HCT116 (cell line): ENCODE data around the gene IKZF3. TPM values are rescaled to one million over a fixed set of nuclear protein-coding genes. Genes with fewer than 3 reads are reported as not detected.

ENCODE experiments used
- ATAC-seq: fragments of 200-7000 bp; cut with Tn5 transposase; 2 replicates; pipeline ENCODE4 v1.9.1; 2020; ENCODE audit warnings: mild to moderate bottlenecking, moderate library complexity
- BruUV-seq: library from RNA; stranded (reverse); fragments of 400-500 nt; replicated peaks from 2 replicates; lab custom pipeline; 2021; lab: Mats Ljungman, UMichigan
- CTCF ChIA-PET: fragments of 300-600 bp; sonication (Branson Sonifier 250); formaldehyde crosslinking; loops from one replicate; lab custom pipeline; 2021; ENCODE audit warnings: antibody characterized with exemption; lab: Charles Lee
- POLR2A ChIA-PET: fragments of 300-600, 350-600 bp; sonication (Branson Sonifier 250); formaldehyde crosslinking; loops from one replicate; lab custom pipeline; 2021; ENCODE audit warnings: antibody characterized with exemption; lab: Charles Lee
- RAD21 ChIA-PET, 2 experiments: fragments of 300-600 bp; sonication (Branson Sonifier 250); formaldehyde crosslinking; loops; one replicate each; lab custom pipeline; 2023; ENCODE audit warnings: low total read pairs in 2 of 2; ENCODE audit not compliant: uncharacterized antibody in 2 of 2, unreplicated experiment in 2 of 2, low non-redundant PET in 1 of 2; lab: Charles Lee
- DNase-seq: peaks from one replicate; pipeline ENCODE4 v3.0.0-alpha.2; 2010; ENCODE audit warnings: low read depth, low spot score
- H2AFZ ChIP-seq: fragments of 200-600 bp; shearing (Covaris generic), sonication (generic); 2 replicates; pipeline ENCODE4 v1.6.1; 2017; ENCODE audit warnings: low read depth, mixed run types, mixed read lengths, antibody characterized with exemption, low read length; ENCODE audit not compliant: poor library complexity, severe bottlenecking
- H3K27ac ChIP-seq: 2 replicates; pipeline ENCODE4 v1.5.1; 2012; ENCODE audit warnings: low read depth, low read length
- H3K27me3 ChIP-seq: fragments of 200-600 bp; sonication (generic); 2 replicates; pipeline ENCODE4 v1.6.1; 2016; ENCODE audit warnings: mixed run types, low read length, mixed read lengths; ENCODE audit not compliant: insufficient read depth
- H3K36me3 ChIP-seq, 2 experiments: fragments of 200-500 bp in 1 of 2; fragments of 200-600 bp in 1 of 2; sonication (Bioruptor generic) in 1 of 2; sonication (generic) in 1 of 2; 2 replicates each; pipeline versions ENCODE4 v1.5.1 to v1.6.1; 2014 to 2016; ENCODE audit warnings: low read length in 2 of 2, inconsistent platforms in 1 of 2, mixed read lengths in 1 of 2, mixed run types in 1 of 2; ENCODE audit not compliant: insufficient read depth in 2 of 2, control insufficient read depth in 1 of 2
- H3K4me1 ChIP-seq, 2 experiments: fragments of 200-600 bp in 1 of 2; sonication (generic) in 1 of 2; 2 replicates each; pipeline versions ENCODE4 v1.5.1 to v1.6.1; 2012 to 2017; ENCODE audit warnings: low read length in 2 of 2, inconsistent platforms in 1 of 2, mild to moderate bottlenecking in 1 of 2, mixed read lengths in 1 of 2, mixed run types in 1 of 2, moderate library complexity in 1 of 2; ENCODE audit not compliant: insufficient read depth in 2 of 2, control insufficient read depth in 1 of 2
- H3K4me2 ChIP-seq: fragments of 200-600 bp; sonication (generic); 2 replicates; pipeline ENCODE4 v1.6.1; 2017; ENCODE audit warnings: mixed run types, low read length, mixed read lengths
- H3K4me3 ChIP-seq, 2 experiments: fragments of 200-600 bp in 1 of 2; sonication (generic) in 1 of 2; replicated peaks in 1 of 2; 2 replicates each; pipeline ENCODE4 v1.5.1; 2011 to 2016; ENCODE audit warnings: low read length in 2 of 2, control low read depth in 1 of 2, low read depth in 1 of 2, mild to moderate bottlenecking in 1 of 2, mixed read lengths in 1 of 2, mixed run types in 1 of 2
- H3K79me2 ChIP-seq: fragments of 200-600 bp; sonication (generic); 2 replicates; pipeline ENCODE4 v1.6.1; 2017; ENCODE audit warnings: mild to moderate bottlenecking, mixed run types, low read length, moderate library complexity, mixed read lengths; ENCODE audit not compliant: insufficient read depth
- H3K9ac ChIP-seq: fragments of 200-600 bp; sonication (generic); 2 replicates; pipeline ENCODE4 v1.6.1; 2016; ENCODE audit warnings: low read length, mixed read lengths
- H3K9me2 ChIP-seq: fragments of 200-600 bp; sonication (generic), shearing (Covaris generic); 2 replicates; pipeline ENCODE4 v1.6.1; 2017; ENCODE audit warnings: mixed run types, mild to moderate bottlenecking, moderate library complexity; ENCODE audit not compliant: insufficient read depth
- H3K9me3 ChIP-seq, 2 experiments: fragments of 200-500 bp in 1 of 2; fragments of 200-600 bp in 1 of 2; sonication (Bioruptor generic) in 1 of 2; sonication (generic) in 1 of 2; 2 replicates each; pipeline ENCODE4 v1.6.1; 2014 to 2017; ENCODE audit warnings: low read length in 2 of 2, mixed read lengths in 2 of 2, inconsistent platforms in 1 of 2, low read depth in 1 of 2, mild to moderate bottlenecking in 1 of 2, mixed run types in 1 of 2, moderate library complexity in 1 of 2; ENCODE audit not compliant: control insufficient read depth in 1 of 2, insufficient read depth in 1 of 2
- H4K20me1 ChIP-seq: fragments of 200-600 bp; sonication (generic), shearing (Covaris generic); 2 replicates; pipeline ENCODE4 v1.6.1; 2017; ENCODE audit warnings: mixed run types, mild to moderate bottlenecking, moderate library complexity; ENCODE audit not compliant: insufficient read depth
- CBX3 ChIP-seq: IDR thresholded peaks from 2 replicates; pipeline ENCODE4 v1.6.1; 2012; ENCODE audit warnings: low read depth
- CEBPB ChIP-seq: IDR thresholded peaks from 2 replicates; pipeline ENCODE4 v1.6.1; 2012; ENCODE audit warnings: low read depth
- EGR1 ChIP-seq: IDR thresholded peaks from 2 replicates; pipeline ENCODE4 v1.6.1; 2012; ENCODE audit warnings: low read depth
- ELF1 ChIP-seq: IDR thresholded peaks from 2 replicates; pipeline ENCODE4 v1.6.1; 2012; ENCODE audit warnings: low read depth, borderline replicate concordance
- EZH2 ChIP-seq: fragments of 200-600 bp; sonication (generic); IDR thresholded peaks from 2 replicates; pipeline ENCODE4 v1.6.1; 2017; ENCODE audit warnings: antibody characterized with exemption, mixed run types
- EZH2phosphoT487 ChIP-seq: fragments of 200-600 bp; IDR thresholded peaks from 2 replicates; pipeline ENCODE4 v1.6.1; 2018; ENCODE audit warnings: antibody characterized with exemption, borderline replicate concordance
- FOSL1 ChIP-seq: IDR thresholded peaks from 2 replicates; pipeline ENCODE4 v1.6.1; 2012; ENCODE audit warnings: low read depth
- JUND ChIP-seq: IDR thresholded peaks from 2 replicates; pipeline ENCODE4 v1.6.1; 2012
- POLR2A ChIP-seq: IDR thresholded peaks from 2 replicates; pipeline ENCODE4 v1.7.0; 2011; ENCODE audit warnings: borderline replicate concordance; ENCODE audit not compliant: insufficient read depth, insufficient read length; ENCODE audit errors: extremely low read depth
- POLR2AphosphoS5 ChIP-seq: IDR thresholded peaks from 2 replicates; pipeline ENCODE4 v1.6.1; 2011; ENCODE audit warnings: mild to moderate bottlenecking, low read depth, low read length, moderate library complexity
- RAD21 ChIP-seq: IDR thresholded peaks from 2 replicates; pipeline ENCODE4 v1.6.1; 2012; ENCODE audit warnings: low read depth, mild to moderate bottlenecking
- SP1 ChIP-seq: IDR thresholded peaks from 2 replicates; pipeline ENCODE4 v1.6.1; 2012; ENCODE audit warnings: low read depth
- TCF7L2 ChIP-seq: IDR thresholded peaks from 2 replicates; pipeline ENCODE4 v1.7.0; 2011; ENCODE audit warnings: borderline replicate concordance, inconsistent platforms; ENCODE audit not compliant: insufficient read depth, insufficient read length; ENCODE audit errors: extremely low read depth
- YY1 ChIP-seq: IDR thresholded peaks from 2 replicates; pipeline ENCODE4 v1.6.1; 2011; ENCODE audit warnings: low read length, low read depth, moderate library complexity, mild to moderate bottlenecking; ENCODE audit not compliant: insufficient replicate concordance; ENCODE audit errors: extremely low read depth
- ZFX ChIP-seq: fragments of 450-650 bp; IDR thresholded peaks from 2 replicates; pipeline ENCODE4 v1.6.1; 2017
- intact Hi-C: fragments of 100-400 bp; cut with micrococcal nuclease; formaldehyde crosslinking; loops from 2 replicates; pipeline ENCODE4 v1.10.0; 2022
- total RNA-seq: library from RNA; stranded (reverse); gene quantifications from one replicate; pipeline ENCODE4 v1.2.1, GENCODE V29; 2021; ENCODE audit not compliant: unreplicated experiment
- TF ChIP-seq, protein P1 (sequence below): IDR thresholded peaks from 2 replicates; pipeline ENCODE4 v1.6.1; 2012
- TF ChIP-seq, protein P2 (sequence below): IDR thresholded peaks from 2 replicates; pipeline ENCODE4 v1.6.1; 2012; ENCODE audit warnings: low read depth
- TF ChIP-seq, protein P3 (sequence below), 3 experiments: fragments of 200-600 bp in 1 of 3; sonication (generic) in 1 of 3; IDR thresholded peaks in 2 of 3; conservative IDR thresholded peaks in 1 of 3; 2 replicates each; pipeline ENCODE4 v1.5.1; 2012 to 2017; ENCODE audit warnings: low read depth in 2 of 3, low read length in 2 of 3, antibody characterized with exemption in 1 of 3, borderline replicate concordance in 1 of 3, control low read depth in 1 of 3, mild to moderate bottlenecking in 1 of 3, mixed read lengths in 1 of 3, mixed run types in 1 of 3, moderate library complexity in 1 of 3; ENCODE audit not compliant: insufficient read depth in 1 of 3
- TF ChIP-seq, protein P4 (sequence below): IDR thresholded peaks from 2 replicates; pipeline ENCODE4 v1.6.1; 2012

The IKZF3 gene
- total RNA-seq, 1 experiment from 2014 or later = 0.30 TPM

DNA sequence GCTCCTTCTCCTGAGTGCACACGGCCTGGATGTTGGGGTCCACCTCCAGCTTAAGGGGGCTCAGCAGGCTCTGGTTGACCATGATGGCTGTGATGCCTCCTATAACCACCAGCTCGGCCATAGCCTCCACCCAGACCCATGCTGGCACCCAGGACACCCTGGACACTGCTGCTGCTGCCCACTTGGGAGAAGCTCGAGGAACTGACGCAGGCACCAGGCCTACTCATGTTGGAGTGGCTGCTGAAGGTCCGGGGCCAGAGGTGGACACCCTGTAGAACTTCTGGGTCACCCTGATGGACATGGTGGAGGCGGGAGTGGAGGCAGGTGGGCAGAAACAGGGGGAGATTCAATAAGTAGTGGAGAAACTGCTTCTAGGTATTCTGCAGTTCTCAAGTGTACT is 28.0 kb downstream of the IKZF3 start:
- RAD21 ChIA-PET = no interaction called here
- Histone ChIP-seq H3K36me3 (no peaks in the 10 kb centered on the region), H3K27me3 (no peaks in the 10 kb centered on the region), H3K9ac (no peak overlapping the region), H2AFZ (no peak overlapping the region), H3K79me2 (no peaks in the 10 kb centered on the region), H4K20me1 (no peaks in the 10 kb centered on the region), H3K4me3 (no peak overlapping the region), H3K9me2 (no peaks in the 10 kb centered on the region), H3K4me2 (no peak overlapping the region), H3K4me1 (no peaks in the 10 kb centered on the region), H3K27ac (no peak overlapping the region), H3K9me3 (0 out of 4 replicates have a peak, but pooled peaks cover 0 to 4% of the 10 kb centered on the region in 2 experiments)
- ATAC-seq = no peak
- POLR2A ChIA-PET = no interaction called here
- no TSS peak for BruUV-seq
- intact Hi-C loops = no loop called here
- no peak for TF ChIP-seq CEBPB
- no peak for TF ChIP-seq POLR2A
- TF ChIP-seq SP1 = no peak
- TF ChIP-seq FOSL1 = no peak
- TF ChIP-seq CBX3 = no peak
- no peak for TF ChIP-seq POLR2AphosphoS5
- TF ChIP-seq, protein P1, sequence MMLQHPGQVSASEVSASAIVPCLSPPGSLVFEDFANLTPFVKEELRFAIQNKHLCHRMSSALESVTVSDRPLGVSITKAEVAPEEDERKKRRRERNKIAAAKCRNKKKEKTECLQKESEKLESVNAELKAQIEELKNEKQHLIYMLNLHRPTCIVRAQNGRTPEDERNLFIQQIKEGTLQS = no peak
- TF ChIP-seq EZH2 = no peak
- TF ChIP-seq EZH2phosphoT487 = no peak
- TF ChIP-seq YY1 = no peak
- TF ChIP-seq ELF1 = no peak
- TF ChIP-seq TCF7L2 = no peak
- no peak for TF ChIP-seq ZFX
- TF ChIP-seq, protein P2, sequence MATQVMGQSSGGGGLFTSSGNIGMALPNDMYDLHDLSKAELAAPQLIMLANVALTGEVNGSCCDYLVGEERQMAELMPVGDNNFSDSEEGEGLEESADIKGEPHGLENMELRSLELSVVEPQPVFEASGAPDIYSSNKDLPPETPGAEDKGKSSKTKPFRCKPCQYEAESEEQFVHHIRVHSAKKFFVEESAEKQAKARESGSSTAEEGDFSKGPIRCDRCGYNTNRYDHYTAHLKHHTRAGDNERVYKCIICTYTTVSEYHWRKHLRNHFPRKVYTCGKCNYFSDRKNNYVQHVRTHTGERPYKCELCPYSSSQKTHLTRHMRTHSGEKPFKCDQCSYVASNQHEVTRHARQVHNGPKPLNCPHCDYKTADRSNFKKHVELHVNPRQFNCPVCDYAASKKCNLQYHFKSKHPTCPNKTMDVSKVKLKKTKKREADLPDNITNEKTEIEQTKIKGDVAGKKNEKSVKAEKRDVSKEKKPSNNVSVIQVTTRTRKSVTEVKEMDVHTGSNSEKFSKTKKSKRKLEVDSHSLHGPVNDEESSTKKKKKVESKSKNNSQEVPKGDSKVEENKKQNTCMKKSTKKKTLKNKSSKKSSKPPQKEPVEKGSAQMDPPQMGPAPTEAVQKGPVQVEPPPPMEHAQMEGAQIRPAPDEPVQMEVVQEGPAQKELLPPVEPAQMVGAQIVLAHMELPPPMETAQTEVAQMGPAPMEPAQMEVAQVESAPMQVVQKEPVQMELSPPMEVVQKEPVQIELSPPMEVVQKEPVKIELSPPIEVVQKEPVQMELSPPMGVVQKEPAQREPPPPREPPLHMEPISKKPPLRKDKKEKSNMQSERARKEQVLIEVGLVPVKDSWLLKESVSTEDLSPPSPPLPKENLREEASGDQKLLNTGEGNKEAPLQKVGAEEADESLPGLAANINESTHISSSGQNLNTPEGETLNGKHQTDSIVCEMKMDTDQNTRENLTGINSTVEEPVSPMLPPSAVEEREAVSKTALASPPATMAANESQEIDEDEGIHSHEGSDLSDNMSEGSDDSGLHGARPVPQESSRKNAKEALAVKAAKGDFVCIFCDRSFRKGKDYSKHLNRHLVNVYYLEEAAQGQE = no peak
- TF ChIP-seq, protein P3, sequence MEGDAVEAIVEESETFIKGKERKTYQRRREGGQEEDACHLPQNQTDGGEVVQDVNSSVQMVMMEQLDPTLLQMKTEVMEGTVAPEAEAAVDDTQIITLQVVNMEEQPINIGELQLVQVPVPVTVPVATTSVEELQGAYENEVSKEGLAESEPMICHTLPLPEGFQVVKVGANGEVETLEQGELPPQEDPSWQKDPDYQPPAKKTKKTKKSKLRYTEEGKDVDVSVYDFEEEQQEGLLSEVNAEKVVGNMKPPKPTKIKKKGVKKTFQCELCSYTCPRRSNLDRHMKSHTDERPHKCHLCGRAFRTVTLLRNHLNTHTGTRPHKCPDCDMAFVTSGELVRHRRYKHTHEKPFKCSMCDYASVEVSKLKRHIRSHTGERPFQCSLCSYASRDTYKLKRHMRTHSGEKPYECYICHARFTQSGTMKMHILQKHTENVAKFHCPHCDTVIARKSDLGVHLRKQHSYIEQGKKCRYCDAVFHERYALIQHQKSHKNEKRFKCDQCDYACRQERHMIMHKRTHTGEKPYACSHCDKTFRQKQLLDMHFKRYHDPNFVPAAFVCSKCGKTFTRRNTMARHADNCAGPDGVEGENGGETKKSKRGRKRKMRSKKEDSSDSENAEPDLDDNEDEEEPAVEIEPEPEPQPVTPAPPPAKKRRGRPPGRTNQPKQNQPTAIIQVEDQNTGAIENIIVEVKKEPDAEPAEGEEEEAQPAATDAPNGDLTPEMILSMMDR (IDR thresholded peaks at IDR 0.05 in 2 of 3, conservative IDR thresholded peaks at IDR 0.05 in 1 of 3; ENCODE audit: borderline replicate concordance in 1 of 3, insufficient read depth in 1 of 3, low read depth in 2 of 3, low read length in 2 of 3) = no peak
- TF ChIP-seq RAD21 = no peak
- TF ChIP-seq JUND = no peak
- no peak for TF ChIP-seq EGR1
- TF ChIP-seq, protein P4, sequence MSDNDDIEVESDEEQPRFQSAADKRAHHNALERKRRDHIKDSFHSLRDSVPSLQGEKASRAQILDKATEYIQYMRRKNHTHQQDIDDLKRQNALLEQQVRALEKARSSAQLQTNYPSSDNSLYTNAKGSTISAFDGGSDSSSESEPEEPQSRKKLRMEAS = no peak
- TF ChIP-seq, all 23 proteins: peak for 0
- no peak for DNase-seq
- CTCF ChIA-PET = no interaction called here
